ENCODE measurements around the gene C18orf54. TPM values are rescaled to one million over a fixed set of nuclear protein-coding genes. Genes with fewer than 3 reads are reported as not detected.
"Not testable (repeated sequence)": the region's sequence is repeated elsewhere in the genome, so short reads cannot be mapped to it uniquely, and the experiment has no call there.

The C18orf54 gene
- total RNA-seq, 1 donor from 2014 or later = 3.0 TPM

GRCh38 chr18:54378057-54378456 lies 20.4 kb downstream of the C18orf54 start:
- Histone ChIP-seq H3K27ac (no peak overlapping the region), H3K9me3 (no peaks in the 10 kb centered on the region), H3K27me3 (no peaks in the 10 kb centered on the region), H3K4me1 (no peaks in the 10 kb centered on the region), H3K4me3 (no peak overlapping the region), H3K36me3 (no peaks in the 10 kb centered on the region)
- DNase-seq = no peak
- ATAC-seq = no peak
- intact Hi-C loops (cut with DNase I) = no loop called here
- TF ChIP-seq CTCF (IDR thresholded peaks at IDR 0.05) = no peak

DNA sequence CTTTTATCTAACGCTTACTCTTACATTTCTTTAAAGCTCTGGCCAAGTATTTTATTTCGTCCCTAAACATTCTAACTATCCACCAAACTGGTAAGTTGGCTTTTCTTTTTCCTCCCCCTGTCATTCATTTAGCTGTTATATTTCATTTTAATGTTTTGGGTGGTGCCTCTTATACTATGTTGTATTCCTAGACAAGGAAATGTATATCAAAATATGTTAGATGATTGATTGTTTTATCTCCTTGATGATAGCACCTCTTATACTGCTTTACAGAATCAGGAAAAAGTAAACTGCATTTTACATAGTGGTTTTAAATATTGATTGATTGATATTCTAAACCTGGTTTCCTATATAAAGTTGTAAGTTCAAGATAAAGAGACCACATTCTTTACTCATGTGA lies 23.9 kb downstream of the C18orf54 start:
- H3K36me3 ChIP-seq = no peaks in the 10 kb centered on the region
- no peak overlapping the region for H3K27ac ChIP-seq
- ATAC-seq (no peak), DNase-seq (no peak)
- intact Hi-C loops (cut with DNase I) = no loop called here
- no peak overlapping the region for H3K4me3 ChIP-seq
- no peaks in the 10 kb centered on the region for H3K9me3 ChIP-seq
- no peaks in the 10 kb centered on the region for H3K27me3 ChIP-seq
- TF ChIP-seq CTCF (IDR thresholded peaks at IDR 0.05) = no peak
- H3K4me1 ChIP-seq = no peaks in the 10 kb centered on the region

DNA sequence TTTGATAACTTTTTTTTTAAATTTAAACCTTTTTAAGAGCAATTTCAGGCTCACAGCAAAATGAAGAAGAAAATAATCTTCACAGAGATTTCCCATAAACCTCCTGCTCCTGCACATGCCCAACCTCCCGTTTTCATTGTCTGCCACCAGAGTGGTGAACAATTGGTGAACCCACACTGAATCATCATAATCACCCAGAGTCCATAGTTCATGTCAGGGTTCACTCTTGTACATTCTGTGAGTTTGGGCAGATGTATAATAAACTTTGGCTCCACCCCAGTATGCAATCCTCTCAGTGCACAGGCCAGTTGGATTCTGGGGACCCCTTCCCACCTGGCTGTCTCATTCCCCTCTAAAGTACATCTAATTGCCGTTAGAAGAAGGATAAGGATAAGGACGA lies 24.4 kb downstream of the C18orf54 start:
- no peak for ATAC-seq
- Histone ChIP-seq H3K4me3 (no peak overlapping the region), H3K9me3 (no peaks in the 10 kb centered on the region), H3K36me3 (no peaks in the 10 kb centered on the region), H3K27ac (no peak overlapping the region), H3K4me1 (no peaks in the 10 kb centered on the region), H3K27me3 (no peaks in the 10 kb centered on the region)
- DNase-seq = no peak
- TF ChIP-seq CTCF (IDR thresholded peaks at IDR 0.05) = no peak
- intact Hi-C loops (cut with DNase I) = no loop called here

- Histone ChIP-seq H3K36me3 (no peaks in the 10 kb centered on the region), H3K4me1 (no peaks in the 10 kb centered on the region), H3K27ac (no peak overlapping the region), H3K4me3 (no peak overlapping the region), H3K27me3 (no peaks in the 10 kb centered on the region), H3K9me3 (no peaks in the 10 kb centered on the region)
- TF ChIP-seq CTCF (IDR thresholded peaks at IDR 0.05) = no peak
- DNase-seq (no peak), ATAC-seq (no peak)
- intact Hi-C loops (cut with DNase I) = no loop called here
Observed at GRCh38 chr18:54382733-54383252, 25.1 kb downstream of the C18orf54 start.

DNA sequence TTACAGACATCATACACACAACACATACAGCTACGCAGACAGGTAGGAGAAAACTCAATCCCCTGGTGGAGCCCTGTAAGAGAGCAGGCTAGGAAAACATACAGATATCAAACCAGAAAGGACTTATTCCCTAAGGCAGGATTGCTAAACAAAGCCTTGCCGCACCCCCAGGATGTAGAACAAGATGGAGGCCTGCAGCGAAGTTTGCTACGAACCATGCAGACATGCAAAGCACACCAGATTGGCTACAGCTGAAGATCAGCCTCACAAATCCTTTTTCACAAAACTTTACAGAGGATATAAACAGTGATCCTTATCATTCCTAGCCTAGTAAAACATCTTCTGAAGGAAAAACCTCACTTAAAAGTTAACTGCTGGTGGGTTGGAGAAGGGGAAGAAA lies 28.3 kb downstream of the C18orf54 start:
- Histone ChIP-seq H3K27me3 (no peaks in the 10 kb centered on the region), H3K27ac (no peak overlapping the region), H3K4me1 (no peaks in the 10 kb centered on the region), H3K36me3 (no peaks in the 10 kb centered on the region), H3K4me3 (no peak overlapping the region), H3K9me3 (no peaks in the 10 kb centered on the region)
- intact Hi-C loops (cut with DNase I) = no loop called here
- DNase-seq = no peak
- no peak for ATAC-seq
- no peak for TF ChIP-seq CTCF (IDR thresholded peaks at IDR 0.05)

DNA sequence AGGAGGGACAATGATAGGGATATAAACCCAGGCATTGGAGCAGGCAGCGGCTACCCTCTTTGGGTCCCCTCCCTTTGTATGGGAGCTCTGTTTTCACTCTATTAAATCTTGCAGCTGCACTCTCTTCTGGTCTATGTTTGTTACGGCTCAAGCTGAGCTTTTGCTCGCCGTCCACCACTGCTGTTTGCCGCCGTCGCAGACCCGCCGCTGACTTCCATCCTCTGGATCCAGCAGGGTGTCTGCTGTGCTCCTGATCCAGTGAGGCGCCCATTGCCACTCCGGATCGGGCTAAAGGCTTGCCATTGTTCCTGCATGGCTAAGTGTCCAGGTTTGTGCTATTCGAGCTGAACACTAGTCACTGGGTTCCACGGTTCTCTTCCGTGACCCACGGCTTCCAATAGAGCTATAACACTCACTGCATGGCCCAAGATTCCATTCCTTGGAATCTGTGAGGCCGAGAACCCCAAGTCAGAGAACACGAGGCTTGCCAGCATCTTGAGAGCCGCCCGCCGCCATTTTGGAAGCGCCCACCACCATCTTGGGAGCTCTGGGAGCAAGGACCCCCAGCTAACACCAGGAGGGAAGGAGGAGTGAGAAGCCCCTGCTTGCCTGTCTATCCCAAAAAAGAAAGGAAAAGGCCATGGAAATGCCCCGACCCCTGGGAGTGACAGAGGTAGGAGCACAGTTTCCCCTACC lies 29.2 kb downstream of the C18orf54 start:
- DNase-seq; H3K4me1 ChIP-seq; H3K4me3 ChIP-seq; ATAC-seq; H3K27ac ChIP-seq; H3K36me3 ChIP-seq; H3K9me3 ChIP-seq; intact Hi-C loops (cut with DNase I); H3K27me3 ChIP-seq: not testable (repeated sequence)

Measured in upper lobe of right lung (tissue), 1 donor.